K562 (cell line): ENCODE results near the gene ATG7. TPM values are rescaled to one million over a fixed set of nuclear protein-coding genes. Genes with fewer than 3 reads are reported as not detected.

ENCODE experiments used
- CEBPB ChIP-seq: fragments of 450-650 bp; IDR thresholded peaks from 2 replicates; pipeline ENCODE4 v1.6.1; 2016; ENCODE audit warnings: missing genetic modification characterization, missing compliant biosample characterization
- CGGBP1 ChIP-seq: fragments of 250-450 bp; sonication (Bioruptor Pico); IDR thresholded peaks from 2 replicates; pipeline ENCODE4 v1.9.0; 2021; ENCODE audit warnings: mild to moderate bottlenecking
- CHD1 ChIP-seq: fragments of 200-600 bp; sonication (generic); IDR thresholded peaks from one replicate; pipeline ENCODE4 v1.6.1; 2012; ENCODE audit warnings: mild to moderate bottlenecking, moderate library complexity, low read length, inconsistent platforms
- CREM ChIP-seq: IDR thresholded peaks from 2 replicates; pipeline ENCODE4 v1.6.1; 2014; ENCODE audit warnings: antibody characterized with exemption, low read depth
- EWSR1 ChIP-seq: fragments of 450-650 bp; IDR thresholded peaks from 2 replicates; pipeline ENCODE4 v1.6.1; 2018; ENCODE audit warnings: borderline replicate concordance, mild to moderate bottlenecking, low read depth, moderate library complexity; ENCODE audit not compliant: partially characterized antibody
- GABPB1 ChIP-seq: sonication (generic); formaldehyde crosslinking; IDR thresholded peaks from 2 replicates; pipeline ENCODE4 v1.8.0; 2022; ENCODE audit warnings: mild to moderate bottlenecking, missing genetic modification reagents
- GABPB2 ChIP-seq: fragments of 250-450 bp; sonication (Bioruptor Pico); conservative IDR thresholded peaks from 2 replicates; pipeline ENCODE4 v1.5.1; 2021; ENCODE audit warnings: mild to moderate bottlenecking
- IFI16 ChIP-seq: fragments of 250-450 bp; sonication (Bioruptor Pico); IDR thresholded peaks from 2 replicates; pipeline ENCODE4 v2.1.2; 2022; ENCODE audit warnings: mild to moderate bottlenecking, inconsistent platforms
- ILF3 ChIP-seq: fragments of 450-650 bp; IDR thresholded peaks from 2 replicates; pipeline ENCODE4 v1.6.1; 2018; ENCODE audit warnings: antibody characterized with exemption, mild to moderate bottlenecking, moderate library complexity, borderline replicate concordance
- LARP7 ChIP-seq: fragments of 450-650 bp; IDR thresholded peaks from 2 replicates; pipeline ENCODE4 v1.6.1; 2016
- NFIX ChIP-seq: fragments of 250-450 bp; sonication (Bioruptor Pico); IDR thresholded peaks from 2 replicates; pipeline ENCODE4 v1.4.0; 2020; ENCODE audit warnings: low read depth, mild to moderate bottlenecking, moderate library complexity
- SIX5 ChIP-seq, 2 experiments: IDR thresholded peaks; 2 replicates each; pipeline ENCODE4 v1.6.1; 2011; ENCODE audit warnings: low read length in 2 of 2, borderline replicate concordance in 1 of 2, low read depth in 1 of 2, mild to moderate bottlenecking in 1 of 2, moderate library complexity in 1 of 2; ENCODE audit not compliant: insufficient read depth in 1 of 2
- SOX6 ChIP-seq: fragments of 450-650 bp; IDR thresholded peaks from 2 replicates; pipeline ENCODE4 v1.6.1; 2014; ENCODE audit warnings: mild to moderate bottlenecking
- ZC3H8 ChIP-seq: fragments of 450-650 bp; IDR thresholded peaks from 2 replicates; pipeline ENCODE4 v1.6.1; 2017
- ZEB2 ChIP-seq: fragments of 450-650 bp; IDR thresholded peaks from 2 replicates; pipeline ENCODE4 v1.6.1; 2016
- ZNF316 ChIP-seq: fragments of 450-650 bp; IDR thresholded peaks from 2 replicates; pipeline ENCODE4 v1.6.1; 2016
- ZNF507 ChIP-seq: conservative IDR thresholded peaks from 2 replicates; pipeline ENCODE4 v1.6.1; 2017; ENCODE audit warnings: missing genetic modification characterization, missing compliant biosample characterization
- ZNF668 ChIP-seq: fragments of 250-450 bp; sonication (Bioruptor Pico); IDR thresholded peaks from 2 replicates; pipeline ENCODE4 v1.8.0; 2022; ENCODE audit warnings: mild to moderate bottlenecking, inconsistent platforms
- ZZZ3 ChIP-seq: fragments of 450-650 bp; IDR thresholded peaks from 2 replicates; pipeline ENCODE4 v1.6.1; 2016; ENCODE audit warnings: antibody characterized with exemption, mild to moderate bottlenecking, moderate library complexity
- polyA plus RNA-seq, 8 experiments: library from polyadenylated mRNA; depleted of rRNA in 4 of 8; stranded (reverse) in 5 of 8; unstranded in 3 of 8; fragments of >200 nt; fragmentation: Nextera tagmentation in 2 of 8; fragmentation: Illumina TruSeq in 1 of 8; extraction: Ambion mirVana in 2 of 8; extraction: Trizol in 1 of 8; gene quantifications; 2 replicates each; pipeline versions ENCODE4 v1.2.1 to v1.2.3, GENCODE V29; 2011 to 2014; ENCODE audit warnings: inconsistent platforms in 1 of 8, missing spikeins in 1 of 8
- total RNA-seq, 7 experiments: library from RNA; depleted of rRNA in 6 of 7; stranded (reverse); fragments of >200 nt in 6 of 7; fragmentation: Illumina TruSeq in 2 of 7; extraction: Trizol in 2 of 7; gene quantifications; 2 replicates each; pipeline versions ENCODE4 v1.2.1 to v1.2.3, GENCODE V29; 2011 to 2021; ENCODE audit warnings: low replicate concordance in 1 of 7
- TF ChIP-seq, protein P1 (sequence below): fragments of 250-450 bp; sonication (Bioruptor Pico); IDR thresholded peaks from 2 replicates; pipeline ENCODE4 v1.4.0; 2020; ENCODE audit warnings: mild to moderate bottlenecking, moderate library complexity
- TF ChIP-seq, protein P2 (sequence below): sonication (generic); formaldehyde crosslinking; IDR thresholded peaks from 2 replicates; pipeline ENCODE4 v1.8.1; 2023; ENCODE audit warnings: mild to moderate bottlenecking, missing genetic modification reagents
- TF ChIP-seq, protein P3 (sequence below): sonication (generic); formaldehyde crosslinking; IDR thresholded peaks from 2 replicates; pipeline ENCODE4 v1.8.1; 2023; ENCODE audit warnings: mild to moderate bottlenecking, missing genetic modification reagents

The ATG7 gene
- total and polyA plus RNA-seq, 9 of the 15 experiments (the other 6 are each of a cell fraction or from before 2014, with no cell fraction given) = 18.3 to 45.3 (median 33.6) TPM

DNA sequence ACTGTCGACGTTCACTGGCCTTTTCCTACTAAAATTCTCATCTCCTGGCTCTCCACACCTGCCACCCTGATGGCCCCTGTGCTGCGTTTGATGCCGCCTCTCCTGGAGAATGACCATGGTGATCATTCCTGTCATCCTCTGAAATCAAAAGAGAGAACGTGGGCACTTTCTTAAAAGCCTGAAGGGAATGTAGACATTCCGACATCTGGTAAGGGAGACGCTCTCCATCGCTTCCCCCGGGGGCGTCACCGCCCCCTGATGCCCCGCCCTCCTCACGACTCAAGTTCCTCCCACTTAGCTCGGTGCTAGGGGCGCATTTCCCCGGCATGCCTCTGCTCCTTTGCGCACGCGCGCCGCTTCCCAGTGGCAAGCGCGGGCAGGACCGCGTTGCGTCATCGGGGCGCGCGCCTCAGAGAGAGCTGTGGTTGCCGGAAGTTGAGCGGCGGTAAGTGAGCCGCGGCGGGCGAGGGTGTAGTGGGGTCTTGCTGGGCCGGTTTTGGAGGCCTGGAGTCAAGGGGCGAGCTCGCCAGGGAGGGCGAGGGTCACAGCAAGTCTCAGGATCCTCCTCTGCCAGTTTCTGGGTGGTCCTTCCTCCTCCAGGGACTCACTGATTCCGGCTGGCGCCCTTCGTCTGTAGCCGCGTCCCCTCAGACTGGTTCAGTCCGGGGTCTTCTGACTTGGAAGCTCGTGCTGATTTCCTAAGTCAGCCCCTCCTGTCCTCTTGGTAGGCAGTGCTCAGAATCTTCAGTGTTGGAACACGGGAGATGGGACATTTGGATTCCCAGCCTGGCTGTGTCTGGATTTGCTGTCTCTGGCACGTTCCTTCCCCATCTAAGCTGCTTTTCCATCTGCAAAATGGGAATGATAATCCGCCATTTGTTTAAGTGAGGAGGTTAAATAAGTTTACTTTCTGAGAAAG is at the start of gene ATG7 (continued):
- TF ChIP-seq, protein P1, sequence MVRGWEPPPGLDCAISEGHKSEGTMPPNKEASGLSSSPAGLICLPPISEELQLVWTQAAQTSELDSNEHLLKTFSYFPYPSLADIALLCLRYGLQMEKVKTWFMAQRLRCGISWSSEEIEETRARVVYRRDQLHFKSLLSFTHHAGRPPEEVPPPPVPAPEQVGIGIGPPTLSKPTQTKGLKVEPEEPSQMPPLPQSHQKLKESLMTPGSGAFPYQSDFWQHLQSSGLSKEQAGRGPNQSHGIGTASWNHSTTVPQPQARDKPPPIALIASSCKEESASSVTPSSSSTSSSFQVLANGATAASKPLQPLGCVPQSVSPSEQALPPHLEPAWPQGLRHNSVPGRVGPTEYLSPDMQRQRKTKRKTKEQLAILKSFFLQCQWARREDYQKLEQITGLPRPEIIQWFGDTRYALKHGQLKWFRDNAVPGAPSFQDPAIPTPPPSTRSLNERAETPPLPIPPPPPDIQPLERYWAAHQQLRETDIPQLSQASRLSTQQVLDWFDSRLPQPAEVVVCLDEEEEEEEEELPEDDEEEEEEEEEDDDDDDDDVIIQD (CRISPR knock-in tag) = no peak
- TF ChIP-seq ZNF507 = no peak
- no peak for TF ChIP-seq ZZZ3
- TF ChIP-seq GABPB2 (CRISPR knock-in tag) = no peak
- no peak for TF ChIP-seq ZNF668
- no peak for TF ChIP-seq NFIX (CRISPR knock-in tag)
- TF ChIP-seq CGGBP1 (CRISPR knock-in tag) = 0 out of 2 replicates have a peak, but pooled peaks have one; percentile 54
- no peak for TF ChIP-seq IFI16 (CRISPR knock-in tag)
- peak; percentile 99 for TF ChIP-seq CREM
- TF ChIP-seq LARP7 = no peak
- TF ChIP-seq, protein P2, sequence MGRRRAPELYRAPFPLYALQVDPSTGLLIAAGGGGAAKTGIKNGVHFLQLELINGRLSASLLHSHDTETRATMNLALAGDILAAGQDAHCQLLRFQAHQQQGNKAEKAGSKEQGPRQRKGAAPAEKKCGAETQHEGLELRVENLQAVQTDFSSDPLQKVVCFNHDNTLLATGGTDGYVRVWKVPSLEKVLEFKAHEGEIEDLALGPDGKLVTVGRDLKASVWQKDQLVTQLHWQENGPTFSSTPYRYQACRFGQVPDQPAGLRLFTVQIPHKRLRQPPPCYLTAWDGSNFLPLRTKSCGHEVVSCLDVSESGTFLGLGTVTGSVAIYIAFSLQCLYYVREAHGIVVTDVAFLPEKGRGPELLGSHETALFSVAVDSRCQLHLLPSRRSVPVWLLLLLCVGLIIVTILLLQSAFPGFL (CRISPR knock-in tag) = no peak
- peak; percentile 92 for TF ChIP-seq GABPB1 (CRISPR knock-in tag)
- TF ChIP-seq, protein P3, sequence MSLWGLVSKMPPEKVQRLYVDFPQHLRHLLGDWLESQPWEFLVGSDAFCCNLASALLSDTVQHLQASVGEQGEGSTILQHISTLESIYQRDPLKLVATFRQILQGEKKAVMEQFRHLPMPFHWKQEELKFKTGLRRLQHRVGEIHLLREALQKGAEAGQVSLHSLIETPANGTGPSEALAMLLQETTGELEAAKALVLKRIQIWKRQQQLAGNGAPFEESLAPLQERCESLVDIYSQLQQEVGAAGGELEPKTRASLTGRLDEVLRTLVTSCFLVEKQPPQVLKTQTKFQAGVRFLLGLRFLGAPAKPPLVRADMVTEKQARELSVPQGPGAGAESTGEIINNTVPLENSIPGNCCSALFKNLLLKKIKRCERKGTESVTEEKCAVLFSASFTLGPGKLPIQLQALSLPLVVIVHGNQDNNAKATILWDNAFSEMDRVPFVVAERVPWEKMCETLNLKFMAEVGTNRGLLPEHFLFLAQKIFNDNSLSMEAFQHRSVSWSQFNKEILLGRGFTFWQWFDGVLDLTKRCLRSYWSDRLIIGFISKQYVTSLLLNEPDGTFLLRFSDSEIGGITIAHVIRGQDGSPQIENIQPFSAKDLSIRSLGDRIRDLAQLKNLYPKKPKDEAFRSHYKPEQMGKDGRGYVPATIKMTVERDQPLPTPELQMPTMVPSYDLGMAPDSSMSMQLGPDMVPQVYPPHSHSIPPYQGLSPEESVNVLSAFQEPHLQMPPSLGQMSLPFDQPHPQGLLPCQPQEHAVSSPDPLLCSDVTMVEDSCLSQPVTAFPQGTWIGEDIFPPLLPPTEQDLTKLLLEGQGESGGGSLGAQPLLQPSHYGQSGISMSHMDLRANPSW (CRISPR knock-in tag) = no peak
- TF ChIP-seq SIX5 (IDR thresholded peaks at IDR 0.05; ENCODE audit: borderline replicate concordance in 1 of 2, insufficient read depth in 1 of 2, low read depth in 1 of 2, low read length in 2 of 2) = 0 out of 4 replicates have a peak, but pooled peaks of 1 of the 2 experiments have one; percentile 1
- TF ChIP-seq CHD1 = no peak
- peak; percentile 99 for TF ChIP-seq CEBPB (tag)
- TF ChIP-seq ZC3H8 = no peak
- no peak for TF ChIP-seq SOX6
- TF ChIP-seq EWSR1 = no peak
- no peak for TF ChIP-seq ZNF316
- no peak for TF ChIP-seq ZEB2
- TF ChIP-seq ILF3 = no peak; the same call in 1 of the 2 replicates
